Mesendoderm (in vitro differentiated cells): Measurements from ENCODE around the gene RHOH.

Experiments used
- DNase-seq: peaks from one replicate; pipeline ENCODE4 v3.0.0; 2013
- H2AK5ac ChIP-seq: 2 replicates; pipeline ENCODE4 v1.6.1; 2013; ENCODE audit warnings: low read length, inconsistent platforms
- H2BK120ac ChIP-seq: 2 replicates; pipeline ENCODE4 v1.6.1; 2013; ENCODE audit warnings: low read depth, mild to moderate bottlenecking, low read length, moderate library complexity, mixed read lengths
- H2BK15ac ChIP-seq: replicated peaks from 2 replicates; pipeline ENCODE4 v1.6.1; 2013; ENCODE audit warnings: low read depth, mild to moderate bottlenecking, moderate library complexity
- H2BK5ac ChIP-seq: 2 replicates; pipeline ENCODE4 v1.6.1; 2013; ENCODE audit warnings: low read length, inconsistent platforms
- H3K18ac ChIP-seq: 2 replicates; pipeline ENCODE4 v1.6.1; 2013; ENCODE audit warnings: mild to moderate bottlenecking, low read length, mixed read lengths
- H3K23ac ChIP-seq: one replicate; pipeline ENCODE4 v1.6.1; 2013; ENCODE audit warnings: low read length
- H3K27ac ChIP-seq: 2 replicates; pipeline ENCODE4 v1.5.1; 2013; ENCODE audit warnings: low read depth, mild to moderate bottlenecking, inconsistent platforms, low read length, moderate library complexity
- H3K27me3 ChIP-seq: 2 replicates; pipeline ENCODE4 v1.6.1; 2013; ENCODE audit warnings: low read length, control low read depth, mild to moderate bottlenecking, inconsistent platforms; ENCODE audit not compliant: insufficient read depth, poor library complexity
- H3K36me3 ChIP-seq: 2 replicates; pipeline ENCODE4 v1.6.1; 2013; ENCODE audit warnings: low read length, inconsistent platforms; ENCODE audit not compliant: control insufficient read depth, insufficient read depth
- H3K4ac ChIP-seq: one replicate; pipeline ENCODE4 v1.6.1; 2013; ENCODE audit warnings: low read depth, mild to moderate bottlenecking, low read length, moderate library complexity
- H3K4me1 ChIP-seq: 2 replicates; pipeline ENCODE4 v1.6.1; 2013; ENCODE audit warnings: low read depth, low read length, inconsistent platforms; ENCODE audit not compliant: control insufficient read depth
- H3K4me2 ChIP-seq: 2 replicates; pipeline ENCODE4 v1.6.1; 2013; ENCODE audit warnings: low read length
- H3K4me3 ChIP-seq: 2 replicates; pipeline ENCODE4 v1.5.1; 2013; ENCODE audit warnings: mild to moderate bottlenecking, low read length
- H3K56ac ChIP-seq: one replicate; pipeline ENCODE4 v1.6.1; 2013; ENCODE audit warnings: low read length
- H3K79me1 ChIP-seq: 2 replicates; pipeline ENCODE4 v1.6.1; 2013; ENCODE audit warnings: low read length, inconsistent platforms
- H3K79me2 ChIP-seq: 2 replicates; pipeline ENCODE4 v1.6.1; 2013; ENCODE audit warnings: mild to moderate bottlenecking, low read length; ENCODE audit not compliant: control insufficient read depth, insufficient read depth
- H3K9ac ChIP-seq: 2 replicates; pipeline ENCODE4 v1.6.1; 2013; ENCODE audit warnings: low read length, inconsistent platforms
- H4K5ac ChIP-seq: one replicate; pipeline ENCODE4 v1.6.1; 2013; ENCODE audit warnings: low read length
- H4K8ac ChIP-seq: one replicate; pipeline ENCODE4 v1.6.1; 2013; ENCODE audit warnings: low read depth, mild to moderate bottlenecking, control low read depth, low read length, moderate library complexity
- WGBS: extraction: QIAGEN DNeasy Blood & Tissue Kit; methylation state at CpG from one replicate; pipeline ENCODE4 v1.1.7; 2013; ENCODE audit warnings: low lambda C conversion rate, missing lambda C conversion rate; ENCODE audit not compliant: insufficient coverage; ENCODE audit errors: extremely low coverage; 5-methylcytosine and 5-hydroxymethylcytosine counted together

The RHOH gene

DNA sequence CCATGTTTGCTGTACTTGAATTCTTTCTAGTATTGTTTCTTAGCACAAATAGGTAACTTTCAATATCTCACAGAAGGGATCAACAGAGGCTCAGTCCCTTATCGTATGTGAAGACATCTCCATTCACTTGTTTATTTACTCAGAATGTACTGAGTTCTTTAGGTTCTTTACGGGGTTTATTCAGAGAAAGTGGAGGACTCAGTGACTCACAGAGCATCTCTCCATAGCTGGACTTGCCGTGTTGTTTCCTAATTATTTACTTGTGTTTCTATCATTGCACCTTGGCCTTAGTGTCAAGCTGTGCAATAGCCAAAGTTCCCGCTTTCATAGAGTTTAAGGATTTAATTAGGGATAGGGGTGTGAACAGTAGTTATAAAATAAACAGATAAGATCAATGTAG lies 57.1 kb downstream of the RHOH start:
- no peaks in the 10 kb centered on the region for H3K79me2 ChIP-seq
- no CpG with 5 or more reads among the region's 4 CpGs for WGBS

DNA sequence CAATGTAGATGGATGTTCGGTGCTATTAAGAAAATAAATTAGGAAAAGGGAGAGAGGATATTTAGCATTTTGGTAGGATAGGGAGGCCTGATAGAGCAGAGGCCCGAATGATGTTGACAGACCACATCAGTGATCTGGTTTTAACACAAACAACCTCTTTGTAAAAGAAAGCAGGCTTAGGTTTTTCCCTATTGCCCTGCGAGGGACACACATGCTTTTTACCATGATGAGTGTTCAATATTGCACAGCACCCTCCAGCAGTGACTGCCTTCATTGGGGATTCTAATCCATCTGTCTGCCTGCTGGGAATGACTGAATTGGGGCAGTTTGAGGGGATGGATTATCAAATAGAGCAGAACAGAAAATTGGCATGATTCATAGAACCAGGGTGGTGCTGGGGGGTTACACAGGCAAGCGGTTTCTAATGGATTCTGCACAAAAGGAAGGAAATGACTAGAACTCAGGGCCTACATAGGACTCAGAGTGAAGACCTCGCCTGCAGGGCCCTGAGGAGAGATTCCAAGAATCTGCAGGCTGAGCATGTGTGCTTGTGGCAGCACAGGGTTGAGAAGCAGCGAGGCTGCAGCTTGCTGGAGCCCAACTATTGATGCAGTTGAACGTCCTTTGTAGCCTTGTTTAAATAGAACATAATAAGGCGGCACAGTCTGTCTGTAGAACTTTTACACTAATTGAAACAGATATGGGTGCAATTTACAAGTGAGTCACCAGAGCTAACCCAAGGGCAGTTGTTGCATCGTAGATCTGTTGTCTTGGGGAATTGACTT lies 58.0 kb downstream of the RHOH start:
- Histone ChIP-seq H3K27me3 (no peaks in the 10 kb centered on the region), H4K8ac (no peak overlapping the region), H3K4me3 (no peak overlapping the region), H2BK120ac (no peak overlapping the region), H2BK15ac (no peak overlapping the region), H3K36me3 (no peaks in the 10 kb centered on the region), H3K27ac (no peak overlapping the region), H3K4me1 (no peaks in the 10 kb centered on the region), H3K4me2 (no peak overlapping the region), H2AK5ac (no peak overlapping the region), H3K23ac (no peak overlapping the region), H3K9ac (no peak overlapping the region), H3K4ac (no peak overlapping the region), H4K5ac (no peak overlapping the region), H3K79me1 (no peaks in the 10 kb centered on the region), H3K79me2 (no peaks in the 10 kb centered on the region), H3K56ac (peak overlapping the region; percentile 34), H3K18ac (no peak overlapping the region), H2BK5ac (no peak overlapping the region)
- DNase-seq, result no peak
- WGBS, result no CpG with 5 or more reads among the region's 9 CpGs

More for the DNA sequence above, 57.1 kb downstream of the RHOH start:
- DNase-seq, result no peak
- no peak overlapping the region for H3K23ac ChIP-seq
- H3K27ac ChIP-seq, result no peak overlapping the region
- no peak overlapping the region for H3K4ac ChIP-seq
- H3K36me3 ChIP-seq, result no peaks in the 10 kb centered on the region
- no peak overlapping the region for H3K4me2 ChIP-seq
- H3K56ac ChIP-seq, result no peak overlapping the region
- no peak overlapping the region for H3K9ac ChIP-seq
- no peak overlapping the region for H3K4me3 ChIP-seq
- H4K8ac ChIP-seq, result no peak overlapping the region
- no peaks in the 10 kb centered on the region for H3K27me3 ChIP-seq
- H2AK5ac ChIP-seq, result no peak overlapping the region
- H2BK15ac ChIP-seq, result no peak overlapping the region
- H3K18ac ChIP-seq, result no peak overlapping the region
- no peaks in the 10 kb centered on the region for H3K4me1 ChIP-seq
- no peak overlapping the region for H2BK120ac ChIP-seq
- no peaks in the 10 kb centered on the region for H3K79me1 ChIP-seq
- H4K5ac ChIP-seq, result no peak overlapping the region
- no peak overlapping the region for H2BK5ac ChIP-seq

GRCh38 chr4:40255393-40256281 lies 58.8 kb downstream of the RHOH start:
- Histone ChIP-seq H2BK120ac (no peak overlapping the region), H3K4me2 (no peak overlapping the region), H2BK5ac (no peak overlapping the region), H4K8ac (no peak overlapping the region), H3K36me3 (no peaks in the 10 kb centered on the region), H3K4me1 (no peaks in the 10 kb centered on the region), H2BK15ac (no peak overlapping the region), H3K56ac (no peak overlapping the region), H2AK5ac (no peak overlapping the region), H3K27me3 (no peaks in the 10 kb centered on the region), H3K27ac (no peak overlapping the region), H3K23ac (no peak overlapping the region), H3K18ac (no peak overlapping the region), H3K79me1 (no peaks in the 10 kb centered on the region), H3K4ac (no peak overlapping the region), H3K9ac (no peak overlapping the region), H4K5ac (no peak overlapping the region), H3K4me3 (no peak overlapping the region), H3K79me2 (no peaks in the 10 kb centered on the region)
- DNase-seq, result no peak
- no CpG with 5 or more reads among the region's 3 CpGs for WGBS

DNA sequence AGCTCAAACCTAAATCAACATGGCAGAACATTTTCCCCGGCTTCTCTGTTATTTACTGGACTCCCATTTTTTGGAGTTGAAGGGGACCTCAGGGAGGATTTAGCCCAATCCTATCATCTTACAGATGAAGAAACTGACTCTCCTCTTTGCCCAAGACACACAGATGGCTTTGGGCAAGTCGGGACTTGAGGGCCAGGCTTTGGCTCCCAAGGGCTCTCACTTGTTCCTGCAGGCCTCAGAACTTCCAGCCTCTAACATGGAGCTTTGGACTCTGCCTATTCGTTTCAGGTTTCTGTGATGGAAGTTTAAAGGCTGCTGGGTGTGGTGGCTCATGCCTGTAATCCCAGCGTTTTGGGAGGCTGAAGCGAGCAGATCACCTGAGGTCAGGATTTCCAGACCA lies 59.5 kb downstream of the RHOH start:
- Histone ChIP-seq H3K18ac (no peak overlapping the region), H3K9ac (no peak overlapping the region), H2BK5ac (no peak overlapping the region), H3K4ac (no peak overlapping the region), H3K79me2 (no peaks in the 10 kb centered on the region), H3K4me1 (peaks cover 2% of the 10 kb centered on the region), H2AK5ac (no peak overlapping the region), H3K4me2 (no peak overlapping the region), H4K8ac (no peak overlapping the region), H3K27ac (no peak overlapping the region), H3K4me3 (no peak overlapping the region), H3K56ac (no peak overlapping the region), H3K79me1 (no peaks in the 10 kb centered on the region), H2BK120ac (no peak overlapping the region), H3K36me3 (no peaks in the 10 kb centered on the region), H3K23ac (no peak overlapping the region), H3K27me3 (no peaks in the 10 kb centered on the region), H4K5ac (no peak overlapping the region), H2BK15ac (no peak overlapping the region)
- no CpG with 5 or more reads among the region's 5 CpGs for WGBS
- no peak for DNase-seq

- no peak overlapping the region for H3K23ac ChIP-seq
- H3K9ac ChIP-seq, result no peak overlapping the region
- no CpG with 5 or more reads among the region's 3 CpGs for whole genome bisulfite sequencing
Observed at GRCh38 chr4:40256817-40257216, 60.0 kb downstream of the RHOH start.

More at GRCh38 chr4:40256817-40257216, 60.0 kb downstream of the RHOH start:
- H2BK5ac ChIP-seq, result no peak overlapping the region
- no peak overlapping the region for H2BK15ac ChIP-seq
- H3K4me1 ChIP-seq, result peaks cover 2% of the 10 kb centered on the region
- no peak overlapping the region for H3K56ac ChIP-seq
- H2AK5ac ChIP-seq, result no peak overlapping the region
- H4K8ac ChIP-seq, result no peak overlapping the region
- no peaks in the 10 kb centered on the region for H3K36me3 ChIP-seq
- no peak overlapping the region for H4K5ac ChIP-seq
- H3K4ac ChIP-seq, result no peak overlapping the region
- no peak overlapping the region for H3K4me2 ChIP-seq
- H3K18ac ChIP-seq, result no peak overlapping the region
- DNase-seq, result no peak
- H3K27me3 ChIP-seq, result no peaks in the 10 kb centered on the region
- no peaks in the 10 kb centered on the region for H3K79me1 ChIP-seq
- no peak overlapping the region for H2BK120ac ChIP-seq
- no peak overlapping the region for H3K4me3 ChIP-seq
- no peaks in the 10 kb centered on the region for H3K79me2 ChIP-seq
- H3K27ac ChIP-seq, result no peak overlapping the region
